ENCODE measurements around the gene AGPAT4.

AGPAT4 gene

GRCh38 chr6:161150566-161150965, 123.3 kb downstream of the AGPAT4 start:
- no peak for TF ChIP-seq CTCF (IDR thresholded peaks at IDR 0.05)
- DNase-seq (ENCODE audit: low spot score): no peak

DNA sequence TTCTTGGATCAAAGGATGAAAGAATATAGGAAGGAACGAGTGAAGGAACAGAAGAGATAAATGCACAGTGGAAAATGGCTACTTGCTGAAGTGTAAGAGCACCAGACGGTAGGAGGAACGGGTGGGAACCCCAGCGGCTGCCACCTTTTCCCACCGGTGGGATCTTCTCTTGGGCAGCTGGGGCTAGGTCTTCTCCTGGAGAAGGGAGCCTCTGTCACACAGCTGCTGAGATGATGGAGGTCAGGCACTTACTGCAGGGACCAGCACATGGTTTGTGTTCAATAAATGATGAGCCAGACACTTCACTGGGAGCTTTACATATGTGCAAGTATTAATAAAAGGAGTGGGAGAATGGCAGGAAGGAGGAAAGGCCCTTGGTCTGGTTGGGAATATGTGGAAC, 123.7 kb downstream of the AGPAT4 start:
- no peak for DNase-seq (ENCODE audit: low spot score)
- Histone ChIP-seq H3K27ac (no peak overlapping the region), H3K4me3 (no peak overlapping the region)
- no peak for TF ChIP-seq CTCF (IDR thresholded peaks at IDR 0.05)

More at GRCh38 chr6:161150566-161150965, 123.3 kb downstream of the AGPAT4 start:
- Histone ChIP-seq H3K27ac (no peak overlapping the region), H3K4me3 (no peak overlapping the region)

GRCh38 chr6:161143663-161144430, 130.0 kb downstream of the AGPAT4 start:
- no peak for TF ChIP-seq CTCF (IDR thresholded peaks at IDR 0.05)
- DNase-seq (ENCODE audit: low spot score): no peak
- Histone ChIP-seq H3K27ac (no peak overlapping the region), H3K4me3 (no peak overlapping the region)

GRCh38 chr6:161142957-161143296, 130.9 kb downstream of the AGPAT4 start:
- no peak overlapping the region for H3K4me3 ChIP-seq
- no peak for DNase-seq (ENCODE audit: low spot score)
- TF ChIP-seq CTCF (IDR thresholded peaks at IDR 0.05): no peak
- no peak overlapping the region for H3K27ac ChIP-seq

- no peak for DNase-seq (ENCODE audit: low spot score)
These were observed 132.7 kb downstream of the AGPAT4 start for GRCh38 chr6:161141173-161141572.

DNA sequence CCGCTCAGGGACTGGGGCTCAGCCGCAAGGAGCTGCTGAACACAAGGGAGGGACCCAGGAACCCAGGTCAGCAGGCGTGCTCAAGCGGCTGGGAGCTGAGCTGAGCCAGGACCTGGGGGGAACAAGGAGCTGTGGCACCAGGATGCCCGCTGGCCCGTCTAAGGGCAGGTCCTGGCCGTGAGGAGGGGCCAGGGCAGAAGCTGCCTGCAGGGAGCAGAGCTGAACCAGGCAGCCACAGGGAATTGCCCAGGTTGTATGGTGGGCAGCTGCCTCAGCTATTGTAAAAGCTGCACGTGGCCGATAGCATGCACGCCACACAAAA, 133.3 kb downstream of the AGPAT4 start:
- no peak overlapping the region for H3K27ac ChIP-seq

More at GRCh38 chr6:161141173-161141572, 132.7 kb downstream of the AGPAT4 start:
- Histone ChIP-seq H3K27ac (no peak overlapping the region), H3K4me3 (no peak overlapping the region)
- no peak for TF ChIP-seq CTCF (IDR thresholded peaks at IDR 0.05)

More for the DNA sequence above, 133.3 kb downstream of the AGPAT4 start:
- no peak for TF ChIP-seq CTCF (IDR thresholded peaks at IDR 0.05)
- no peak overlapping the region for H3K4me3 ChIP-seq
- no peak for DNase-seq (ENCODE audit: low spot score)

Measured in coronary artery (tissue), 2 donors.